Breast epithelium (tissue), 3 donors: ENCODE results near the gene ITIH6.

Experiments used
- CTCF ChIP-seq, 3 donors: fragments of 450-650 bp; IDR thresholded peaks; one replicate each; pipeline ENCODE4 v1.5.1; 2016 to 2017; ENCODE audit warnings: antibody characterized with exemption in 3 of 3, mild to moderate bottlenecking in 3 of 3, moderate library complexity in 3 of 3
- POLR2A ChIP-seq: fragments of 450-650 bp; IDR thresholded peaks from one replicate; pipeline ENCODE4 v1.6.1; 2016; ENCODE audit warnings: antibody characterized with exemption, mild to moderate bottlenecking, moderate library complexity
- POLR2AphosphoS5 ChIP-seq, 3 donors: sonication (generic); formaldehyde crosslinking; IDR thresholded peaks; one replicate each; pipeline ENCODE4 v1.6.1; 2017; ENCODE audit warnings: antibody characterized with exemption in 3 of 3

- no peak for TF ChIP-seq POLR2A
- TF ChIP-seq CTCF (IDR thresholded peaks at IDR 0.05) = no peak
- no peak for TF ChIP-seq POLR2AphosphoS5 (IDR thresholded peaks at IDR 0.05)
Observed at GRCh38 chrX:54746928-54747327, 51.1 kb downstream of the ITIH6 start.
